Inflammatory macrophage (primary cell): Measurements from ENCODE around the gene HIPK1.
"Not testable (repeated sequence)": the region's sequence is repeated elsewhere in the genome, so short reads cannot be mapped to it uniquely, and the experiment has no call there.

Experiments
- DNase-seq, 2 donors: peaks; one replicate each; pipeline ENCODE4 v3.0.0-alpha.2; 2020 to 2022

HIPK1 gene

GRCh38 chr1:113945329-113945728, 16.2 kb downstream of the HIPK1 start:
- no peak for DNase-seq

GRCh38 chr1:113946112-113946511, 17.0 kb downstream of the HIPK1 start:
- DNase-seq: no peak

- no peak for DNase-seq
These were observed 17.7 kb downstream of the HIPK1 start for GRCh38 chr1:113946678-113947387.

DNA sequence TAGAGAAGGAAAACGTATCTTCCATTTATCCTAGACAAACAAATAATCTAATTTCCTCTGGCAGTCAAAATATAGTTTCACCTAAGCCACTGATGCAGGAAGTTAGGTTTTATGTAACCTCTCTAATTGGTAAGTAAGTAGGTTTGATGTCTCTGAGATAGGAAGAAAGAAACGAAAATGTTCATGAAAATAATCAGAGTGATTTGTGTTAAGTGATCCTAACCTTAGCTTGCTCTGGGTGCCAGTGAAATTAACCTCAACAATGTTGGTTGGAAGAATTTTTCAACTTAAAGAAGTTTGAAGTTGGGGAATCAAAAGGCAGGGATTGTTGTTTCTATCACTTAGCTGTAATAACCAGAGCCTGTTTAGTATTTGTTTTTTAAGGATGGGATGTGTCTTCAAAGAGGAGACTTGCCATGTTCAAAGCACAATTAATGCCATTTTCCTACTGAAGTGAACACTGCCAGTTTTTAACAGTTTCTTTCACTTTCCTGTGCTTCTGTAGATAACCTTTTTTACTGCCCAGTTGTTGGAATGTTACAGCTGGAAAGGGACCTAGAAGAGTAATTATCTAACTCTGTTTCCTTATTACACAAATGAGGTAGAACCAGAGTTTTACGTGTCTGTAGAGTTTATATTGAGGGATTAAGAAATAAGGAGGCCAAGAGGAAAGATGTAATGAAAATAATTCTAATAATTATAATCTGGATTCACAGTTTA, 18.4 kb downstream of the HIPK1 start:
- DNase-seq: no peak

GRCh38 chr1:113948151-113948550, 19.0 kb downstream of the HIPK1 start:
- DNase-seq: not testable (repeated sequence)

GRCh38 chr1:113949007-113949406, 19.9 kb downstream of the HIPK1 start:
- no peak for DNase-seq

GRCh38 chr1:113950908-113951307, 21.8 kb downstream of the HIPK1 start:
- no peak for DNase-seq

- no peak for DNase-seq
These were observed 22.6 kb downstream of the HIPK1 start for GRCh38 chr1:113951719-113952118.

GRCh38 chr1:113957984-113958383, 28.9 kb downstream of the HIPK1 start:
- DNase-seq: no peak

DNA sequence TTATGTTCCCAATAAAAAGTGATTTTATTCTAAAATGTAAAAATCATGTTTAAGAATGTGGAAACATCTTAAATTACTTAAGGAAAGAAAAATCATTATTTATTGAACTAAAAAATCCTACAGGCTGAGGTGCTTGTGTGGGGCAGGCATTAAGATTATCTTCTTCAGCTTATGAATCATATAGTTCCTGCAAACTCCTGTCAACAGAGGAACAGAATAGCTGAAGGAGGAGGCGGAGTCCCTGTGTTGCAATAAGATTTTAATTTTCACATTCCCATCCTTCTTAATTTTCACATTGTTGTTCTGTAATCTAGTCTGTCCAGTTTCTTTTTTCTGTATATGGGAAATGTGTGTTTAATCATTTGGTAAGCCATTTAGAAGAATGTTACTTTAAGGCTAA, 29.6 kb downstream of the HIPK1 start:
- peak in 1 of 2 donors; percentile 19 for DNase-seq

DNA sequence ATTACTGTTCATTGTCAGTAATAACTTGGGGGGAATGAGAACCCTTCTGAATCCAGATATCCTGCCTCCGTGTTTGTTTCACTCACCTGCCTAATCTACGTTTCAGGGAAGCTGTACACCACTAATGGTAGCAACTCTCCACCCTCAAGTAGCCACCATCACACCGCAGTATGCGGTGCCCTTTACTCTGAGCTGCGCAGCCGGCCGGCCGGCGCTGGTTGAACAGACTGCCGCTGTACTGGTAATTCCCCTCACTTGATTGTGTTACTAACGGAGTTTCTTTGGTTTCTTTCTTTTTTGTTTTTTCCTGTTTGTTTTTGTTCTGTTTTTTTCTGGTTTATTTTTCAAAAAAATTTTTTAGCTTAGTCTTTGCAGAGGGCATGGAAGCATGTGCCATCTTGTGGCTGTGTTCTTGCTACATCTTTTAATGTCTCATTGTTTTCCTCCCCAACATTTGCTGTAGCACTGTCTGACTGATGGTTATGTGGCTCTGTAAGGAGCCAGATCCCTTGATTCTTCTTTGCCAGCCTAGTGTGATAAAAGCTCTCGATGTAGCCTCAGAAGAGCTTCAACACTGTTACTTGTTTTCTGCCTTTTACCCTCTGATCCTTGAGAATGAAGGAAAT, 34.3 kb downstream of the HIPK1 start:
- DNase-seq: no peak

DNA sequence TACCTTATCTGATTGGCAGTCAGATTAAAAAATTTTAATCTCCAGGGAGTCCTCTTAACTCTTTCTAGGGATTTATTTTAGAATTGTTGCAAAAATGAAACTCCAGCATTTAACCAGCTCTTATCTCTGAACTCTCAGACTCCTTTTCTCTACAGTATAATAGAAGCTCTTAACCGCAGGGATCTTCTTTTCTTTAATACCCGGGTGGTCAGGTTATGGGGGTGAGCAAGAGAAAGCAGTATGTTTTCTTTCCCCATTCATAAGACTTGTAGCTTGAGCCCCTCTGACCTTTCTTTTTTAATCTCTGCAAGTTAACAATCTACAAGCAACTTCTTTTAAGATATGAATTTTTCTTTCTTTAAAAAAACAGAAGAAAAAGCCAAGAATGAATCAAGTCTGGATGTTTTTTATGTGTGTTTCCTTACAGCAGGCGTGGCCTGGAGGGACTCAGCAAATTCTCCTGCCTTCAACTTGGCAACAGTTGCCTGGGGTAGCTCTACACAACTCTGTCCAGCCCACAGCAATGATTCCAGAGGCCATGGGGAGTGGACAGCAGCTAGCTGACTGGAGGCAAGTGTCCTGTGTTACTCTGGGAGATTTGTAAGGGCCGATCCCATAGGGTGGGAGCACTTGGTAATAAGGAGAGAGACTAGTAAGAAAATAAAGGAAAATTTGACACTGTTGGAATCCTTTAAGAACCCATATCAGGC, 36.7 kb downstream of the HIPK1 start:
- no peak for DNase-seq

DNA sequence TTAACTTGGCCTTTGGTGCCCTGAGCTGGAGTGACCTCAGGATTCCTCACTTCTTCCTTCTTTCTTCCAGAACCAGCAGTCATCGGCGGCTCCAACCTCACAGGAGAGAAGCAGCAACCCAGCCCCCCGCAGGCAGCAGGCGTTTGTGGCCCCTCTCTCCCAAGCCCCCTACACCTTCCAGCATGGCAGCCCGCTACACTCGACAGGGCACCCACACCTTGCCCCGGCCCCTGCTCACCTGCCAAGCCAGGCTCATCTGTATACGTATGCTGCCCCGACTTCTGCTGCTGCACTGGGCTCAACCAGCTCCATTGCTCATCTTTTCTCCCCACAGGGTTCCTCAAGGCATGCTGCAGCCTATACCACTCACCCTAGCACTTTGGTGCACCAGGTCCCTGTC, 43.8 kb downstream of the HIPK1 start:
- no peak for DNase-seq

DNA sequence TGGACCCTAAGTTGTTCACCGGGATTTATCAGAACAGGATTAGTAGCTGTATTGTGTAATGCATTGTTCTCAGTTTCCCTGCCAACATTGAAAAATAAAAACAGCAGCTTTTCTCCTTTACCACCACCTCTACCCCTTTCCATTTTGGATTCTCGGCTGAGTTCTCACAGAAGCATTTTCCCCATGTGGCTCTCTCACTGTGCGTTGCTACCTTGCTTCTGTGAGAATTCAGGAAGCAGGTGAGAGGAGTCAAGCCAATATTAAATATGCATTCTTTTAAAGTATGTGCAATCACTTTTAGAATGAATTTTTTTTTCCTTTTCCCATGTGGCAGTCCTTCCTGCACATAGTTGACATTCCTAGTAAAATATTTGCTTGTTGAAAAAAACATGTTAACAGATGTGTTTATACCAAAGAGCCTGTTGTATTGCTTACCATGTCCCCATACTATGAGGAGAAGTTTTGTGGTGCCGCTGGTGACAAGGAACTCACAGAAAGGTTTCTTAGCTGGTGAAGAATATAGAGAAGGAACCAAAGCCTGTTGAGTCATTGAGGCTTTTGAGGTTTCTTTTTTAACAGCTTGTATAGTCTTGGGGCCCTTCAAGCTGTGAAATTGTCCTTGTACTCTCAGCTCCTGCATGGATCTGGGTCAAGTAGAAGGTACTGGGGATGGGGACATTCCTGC, 46.2 kb downstream of the HIPK1 start:
- DNase-seq: peak; percentile 73 to 81

GRCh38 chr1:113976609-113977278, 47.6 kb downstream of the HIPK1 start:
- peak; percentile 33 to 44 for DNase-seq

GRCh38 chr1:113977906-113978305, 48.8 kb downstream of the HIPK1 start:
- no peak for DNase-seq

DNA sequence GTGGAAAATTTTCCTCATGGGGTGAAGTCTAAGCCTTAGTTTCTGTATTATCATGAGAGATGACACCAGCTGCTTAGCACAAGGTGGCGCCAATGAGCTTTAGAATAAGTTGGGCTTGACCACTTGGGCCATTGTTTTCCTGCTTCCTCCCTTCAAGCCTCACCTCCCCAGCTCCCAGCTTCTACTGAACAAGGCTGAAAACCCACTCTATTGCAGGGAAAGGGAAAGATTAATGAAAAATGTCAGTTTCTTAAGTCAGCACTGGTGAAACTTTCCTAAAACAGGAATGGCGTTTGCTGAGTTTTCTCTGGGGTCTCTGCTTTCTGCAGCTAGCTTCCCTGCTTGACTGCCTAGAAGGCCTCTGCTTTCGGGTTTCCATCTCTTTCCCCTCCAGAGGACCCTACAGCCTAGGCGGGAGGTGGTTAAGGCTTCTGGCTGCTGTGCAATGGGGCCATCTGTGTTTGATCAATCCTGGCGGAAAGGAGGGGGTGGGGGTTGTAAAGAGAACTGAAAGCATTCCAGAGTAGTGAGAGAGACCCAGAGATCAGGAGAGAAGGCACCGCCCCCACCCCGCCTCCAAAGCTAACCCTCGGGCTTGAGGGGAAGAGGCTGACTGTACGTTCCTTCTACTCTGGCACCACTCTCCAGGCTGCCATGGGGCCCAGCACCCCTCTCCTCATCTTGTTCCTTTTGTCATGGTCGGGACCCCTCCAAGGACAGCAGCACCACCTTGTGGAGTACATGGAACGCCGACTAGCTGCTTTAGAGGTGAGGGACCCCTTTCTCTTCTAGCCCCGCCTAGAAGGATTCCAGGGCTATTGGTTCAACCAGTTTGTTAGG, 50.0 kb downstream of the HIPK1 start, which contains the start of gene OLFML3:
OLFML3 (plus strand) TSS at position 612 of the 840 bp plus-strand sequence; CDS start at position 655, 43 bp downstream.
- peak; percentile 84 to 85 for DNase-seq

GRCh38 chr1:113980110-113980509, 51.0 kb downstream of the HIPK1 start:
- no peak for DNase-seq

DNA sequence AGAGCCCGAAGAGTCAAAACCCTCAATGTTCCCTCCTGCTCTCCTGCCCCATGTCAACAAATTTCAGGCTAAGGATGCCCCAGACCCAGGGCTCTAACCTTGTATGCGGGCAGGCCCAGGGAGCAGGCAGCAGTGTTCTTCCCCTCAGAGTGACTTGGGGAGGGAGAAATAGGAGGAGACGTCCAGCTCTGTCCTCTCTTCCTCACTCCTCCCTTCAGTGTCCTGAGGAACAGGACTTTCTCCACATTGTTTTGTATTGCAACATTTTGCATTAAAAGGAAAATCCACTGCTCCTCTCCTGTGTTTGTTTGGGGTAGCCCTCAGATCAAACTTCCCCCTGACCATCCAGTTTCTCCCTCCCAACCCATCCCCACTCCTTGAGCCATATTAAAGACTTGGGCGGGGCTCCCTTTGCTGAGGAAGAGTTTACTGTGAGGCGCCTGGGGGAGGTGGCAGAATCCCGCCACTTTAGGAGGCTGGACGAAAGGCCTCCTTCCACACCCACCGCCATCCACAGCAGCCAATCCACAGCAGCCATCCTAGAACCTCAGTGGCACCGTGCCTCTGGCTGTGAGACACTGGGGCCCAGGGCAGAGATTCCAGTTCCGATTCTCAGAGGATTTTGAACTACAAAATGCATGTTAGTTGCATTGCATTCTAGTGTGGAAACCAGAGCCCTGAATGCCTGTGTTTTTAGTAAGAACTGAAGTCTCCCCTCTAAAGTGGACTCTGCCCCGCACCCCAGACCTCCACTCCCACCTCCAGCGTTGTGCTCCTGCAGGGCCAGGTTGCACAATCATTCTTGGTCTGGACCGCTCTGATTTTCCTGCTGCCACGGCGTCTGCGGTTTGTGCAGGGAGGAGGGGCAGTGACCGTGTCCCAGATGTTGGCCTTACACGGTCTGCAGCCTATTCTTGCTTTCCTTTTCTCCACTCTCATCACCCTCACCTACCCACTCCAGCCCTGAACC, 53.1 kb downstream of the HIPK1 start:
- peak in 1 of 2 donors; percentile 4 for DNase-seq

- DNase-seq: no peak
These were observed 53.8 kb downstream of the HIPK1 start for GRCh38 chr1:113982949-113983348.
